HG03196 (cell line): ENCODE measurements around the gene NLRC5.
"Not testable (repeated sequence)": the region's sequence is repeated elsewhere in the genome, so short reads cannot be mapped to it uniquely, and the experiment has no call there.

Source experiments
- ATAC-seq: cut with Tn5 transposase; IDR thresholded peaks from one replicate; pipeline ENCODE4 v1.9.1; 2021; ENCODE audit not compliant: unreplicated experiment

The NLRC5 gene

DNA sequence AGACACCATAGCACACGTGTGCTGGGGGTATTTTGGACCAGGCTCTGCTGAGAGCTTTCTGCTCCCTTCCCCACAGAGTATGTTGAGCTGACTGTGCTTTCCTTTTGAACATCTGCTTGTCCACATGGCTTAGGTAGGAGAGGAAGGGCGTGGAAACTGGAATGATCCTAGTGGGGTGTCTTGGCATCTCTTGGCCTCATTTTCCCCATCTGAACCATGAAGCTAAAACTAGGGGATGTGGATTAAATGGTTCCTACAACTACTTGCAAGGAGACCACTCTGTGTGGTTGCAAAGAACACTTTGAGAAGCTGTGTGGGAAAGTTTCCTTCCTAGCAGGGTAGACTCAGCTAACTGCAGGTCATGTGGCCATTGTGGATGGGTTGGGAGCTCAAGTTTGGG is 6.7 kb upstream of the NLRC5 start:
- ATAC-seq = no peak

DNA sequence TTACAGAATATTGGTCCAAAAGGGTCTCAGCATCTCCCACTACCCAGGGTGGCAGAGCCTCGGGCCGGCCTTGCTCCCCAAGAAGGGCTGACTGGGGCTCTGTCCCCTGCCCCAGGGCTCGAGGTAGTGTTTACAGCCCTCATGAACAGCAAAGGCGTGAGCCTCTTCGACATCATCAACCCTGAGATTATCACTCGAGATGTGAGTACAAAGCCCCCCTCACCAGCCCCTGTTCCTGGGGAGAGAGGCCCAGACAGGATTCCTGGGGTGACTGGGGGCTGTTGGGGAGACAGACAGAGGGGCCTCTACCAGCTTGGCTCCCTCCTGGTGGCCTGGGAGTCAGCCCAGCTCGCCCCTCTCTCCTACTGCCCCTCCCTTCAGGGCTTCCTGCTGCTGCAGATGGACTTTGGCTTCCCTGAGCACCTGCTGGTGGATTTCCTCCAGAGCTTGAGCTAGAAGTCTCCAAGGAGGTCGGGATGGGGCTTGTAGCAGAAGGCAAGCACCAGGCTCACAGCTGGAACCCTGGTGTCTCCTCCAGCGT is 6.1 kb upstream of the NLRC5 start:
- ATAC-seq = no peak

DNA sequence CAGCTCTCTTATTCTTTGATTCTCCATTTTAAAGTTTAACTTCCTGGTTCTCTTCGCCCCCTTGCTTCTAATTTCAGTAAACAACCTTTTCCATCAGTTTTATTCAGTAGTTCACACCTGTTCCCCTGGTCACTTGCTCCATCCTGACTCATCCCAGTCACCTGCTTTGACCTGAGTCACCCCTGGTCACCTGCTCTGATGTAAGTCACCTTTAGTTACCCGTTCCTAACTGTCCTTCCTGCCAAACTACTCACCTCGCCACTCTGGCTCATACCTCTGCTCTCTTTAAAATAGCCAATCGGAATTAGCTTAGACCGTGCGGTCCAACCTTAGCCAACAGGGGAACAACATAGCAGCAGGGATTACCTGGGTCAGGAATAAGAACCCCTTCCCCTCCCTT is 4.7 kb upstream of the NLRC5 start:
- no peak for ATAC-seq

DNA sequence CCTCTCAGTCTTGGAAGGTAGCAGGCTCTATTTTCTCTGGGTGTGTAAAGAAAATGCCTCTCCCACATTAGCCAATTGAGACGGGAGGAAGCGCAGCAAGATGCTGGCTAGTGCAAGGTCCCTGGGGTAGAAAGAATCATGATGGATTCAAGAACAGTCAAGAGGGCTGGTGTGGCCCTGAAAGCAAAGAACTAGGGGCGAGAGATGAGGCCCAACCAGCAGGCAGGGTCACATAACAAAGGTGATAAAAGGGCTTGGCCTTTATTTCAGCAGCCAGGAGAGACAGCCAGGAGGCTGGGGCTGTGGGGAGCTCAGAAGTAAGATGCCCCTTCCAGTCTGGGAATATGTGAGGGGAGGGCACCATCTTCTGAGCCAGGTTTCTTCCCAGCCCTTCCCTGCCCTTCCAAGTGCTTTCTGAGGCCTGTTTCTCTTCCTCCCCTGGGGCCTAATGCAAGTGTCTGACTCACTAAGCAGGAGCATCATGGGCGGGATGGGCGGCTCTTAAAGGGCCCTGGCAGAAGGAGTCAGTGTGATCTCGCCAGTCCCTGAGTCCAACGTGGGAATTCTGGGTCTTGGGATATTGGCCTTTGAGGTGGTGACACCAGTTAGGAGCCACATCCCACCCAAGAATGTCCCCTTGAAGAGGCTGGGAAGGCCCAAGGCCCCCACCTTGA is 3.9 kb upstream of the NLRC5 start:
- ATAC-seq = no peak

DNA sequence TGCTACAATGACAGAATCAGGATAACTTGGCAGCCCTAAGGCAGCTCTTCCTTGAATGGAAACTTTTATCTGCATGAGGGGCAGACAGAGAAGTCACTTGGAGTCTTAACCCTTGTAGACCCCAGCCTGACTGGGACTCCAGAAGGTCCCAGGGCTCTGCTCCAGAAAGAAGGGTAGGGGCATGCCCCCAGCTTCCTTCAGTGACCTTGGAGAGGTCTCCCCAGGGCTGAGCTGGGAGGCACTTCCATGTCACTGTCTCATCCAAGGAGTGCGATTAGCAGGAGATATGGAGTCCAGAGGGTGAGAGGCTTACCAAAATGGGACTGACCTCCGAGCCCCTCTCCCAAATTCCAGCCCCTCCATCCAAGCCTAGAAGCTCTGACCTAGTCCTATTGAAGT is 3.4 kb upstream of the NLRC5 start:
- no peak for ATAC-seq

DNA sequence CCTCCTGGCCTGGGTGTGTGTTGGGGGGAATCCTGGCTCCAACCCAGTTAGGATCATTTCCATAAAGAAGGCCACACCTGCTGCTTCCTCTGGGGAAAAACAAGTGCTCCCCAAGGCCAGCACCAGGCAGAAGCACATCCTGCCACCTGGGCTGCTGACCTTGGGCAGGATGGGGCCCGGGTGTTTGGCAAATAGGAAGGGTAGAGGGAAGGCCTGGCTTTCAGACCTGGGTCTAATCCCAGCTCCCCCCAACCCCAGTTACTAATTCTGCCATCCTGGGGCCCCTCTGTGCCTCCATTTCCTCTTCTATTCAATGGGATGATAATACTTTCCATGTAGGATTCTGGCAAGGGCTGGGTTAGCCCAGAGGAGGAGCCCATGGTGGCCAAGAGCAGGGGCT is 3.0 kb upstream of the NLRC5 start:
- ATAC-seq = no peak

DNA sequence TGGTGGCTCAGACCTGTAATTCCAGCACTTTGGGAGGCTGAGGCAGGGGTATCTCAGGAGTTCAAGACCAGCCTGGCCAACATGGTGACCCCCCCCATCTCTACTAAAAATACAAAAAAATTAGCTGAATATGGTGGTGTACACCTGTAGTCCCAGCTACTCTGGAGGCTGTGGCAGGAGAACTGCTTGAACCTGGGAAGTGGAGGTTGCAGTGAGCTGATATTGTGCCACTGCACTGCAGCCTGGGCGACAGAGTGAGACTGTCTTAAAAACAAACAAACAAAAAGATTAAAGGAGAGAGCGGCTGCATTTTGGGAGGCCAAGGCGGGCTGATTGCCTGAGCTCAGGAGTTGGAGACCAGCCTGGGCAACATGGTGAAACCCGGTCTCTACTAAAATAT is 2.4 kb upstream of the NLRC5 start:
- not testable (repeated sequence) for ATAC-seq

DNA sequence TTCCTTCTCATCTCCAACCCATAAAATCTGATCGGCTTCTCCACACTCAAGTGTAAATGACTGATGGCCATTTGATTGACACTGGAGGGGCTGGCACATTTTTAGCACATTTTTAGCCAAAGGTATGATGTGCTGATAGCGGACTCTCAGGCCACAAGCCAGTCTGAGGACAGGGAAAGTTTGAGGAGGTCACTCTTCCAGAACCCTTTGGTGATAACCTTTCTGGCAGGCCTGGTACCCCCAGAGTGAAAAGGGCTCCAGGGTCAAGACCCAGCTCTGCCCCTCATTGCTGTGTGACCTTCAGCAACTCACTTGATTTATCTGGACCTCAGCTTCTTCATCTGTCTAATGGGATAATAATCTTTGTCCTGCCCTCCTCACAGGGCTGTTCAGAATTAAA is 1.7 kb upstream of the NLRC5 start:
- ATAC-seq = no peak

DNA sequence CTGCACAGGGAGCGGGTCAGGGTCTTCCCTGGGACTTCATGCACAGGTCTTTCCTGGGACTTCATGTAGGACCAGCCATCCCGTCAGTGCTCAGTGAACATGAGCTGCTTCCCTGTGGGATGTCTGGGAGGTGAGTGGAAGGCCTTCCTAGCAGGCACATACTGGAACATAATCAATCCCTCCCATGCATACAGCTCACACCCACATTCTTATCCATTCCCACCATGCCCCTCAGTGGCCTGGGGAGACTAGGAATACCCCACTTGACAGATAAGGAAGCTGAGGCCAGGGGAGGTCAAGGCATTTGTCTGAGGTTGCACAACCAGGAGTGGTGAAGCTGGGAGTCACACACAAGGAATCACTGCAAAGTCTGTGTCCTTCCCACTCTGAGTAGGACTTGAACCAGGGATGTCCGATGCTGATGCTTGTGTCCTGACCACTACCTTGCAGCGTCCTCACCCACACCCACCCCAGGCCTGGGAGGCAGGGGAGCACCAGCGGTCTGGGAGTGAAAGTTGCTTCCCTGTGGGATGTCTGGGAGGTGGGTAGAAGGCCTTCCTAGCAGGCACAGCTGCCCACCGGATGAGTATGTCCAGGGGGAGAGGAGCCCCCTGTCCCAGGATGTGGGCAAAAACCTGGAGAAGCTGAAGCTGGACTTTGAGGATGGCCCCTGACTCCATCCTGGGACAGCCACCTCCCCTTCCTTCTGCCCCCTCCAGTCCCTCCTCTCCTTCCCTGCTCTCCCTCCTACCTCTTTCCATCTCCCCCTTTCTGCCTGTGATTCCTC is 1.0 kb upstream of the NLRC5 start:
- no peak for ATAC-seq

DNA sequence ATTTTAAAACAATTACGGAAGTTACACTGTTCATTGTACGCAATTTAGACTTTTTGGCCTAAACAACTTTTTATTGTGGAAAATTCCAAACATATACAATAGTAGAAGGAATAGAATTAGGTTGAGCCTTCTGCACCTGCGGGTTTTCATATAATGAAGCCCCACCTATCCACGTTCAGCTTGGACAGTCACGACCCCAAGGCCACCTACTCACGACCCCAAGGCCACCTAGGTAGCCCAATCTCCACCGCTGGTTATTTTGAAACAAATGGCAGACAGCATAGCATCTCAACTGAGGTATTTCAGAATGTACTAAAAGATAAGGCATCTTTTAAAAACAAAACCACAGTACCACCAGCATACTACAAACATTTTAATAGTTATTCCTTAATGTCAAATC is 631 bp downstream of the NLRC5 start:
- no peak for ATAC-seq

DNA sequence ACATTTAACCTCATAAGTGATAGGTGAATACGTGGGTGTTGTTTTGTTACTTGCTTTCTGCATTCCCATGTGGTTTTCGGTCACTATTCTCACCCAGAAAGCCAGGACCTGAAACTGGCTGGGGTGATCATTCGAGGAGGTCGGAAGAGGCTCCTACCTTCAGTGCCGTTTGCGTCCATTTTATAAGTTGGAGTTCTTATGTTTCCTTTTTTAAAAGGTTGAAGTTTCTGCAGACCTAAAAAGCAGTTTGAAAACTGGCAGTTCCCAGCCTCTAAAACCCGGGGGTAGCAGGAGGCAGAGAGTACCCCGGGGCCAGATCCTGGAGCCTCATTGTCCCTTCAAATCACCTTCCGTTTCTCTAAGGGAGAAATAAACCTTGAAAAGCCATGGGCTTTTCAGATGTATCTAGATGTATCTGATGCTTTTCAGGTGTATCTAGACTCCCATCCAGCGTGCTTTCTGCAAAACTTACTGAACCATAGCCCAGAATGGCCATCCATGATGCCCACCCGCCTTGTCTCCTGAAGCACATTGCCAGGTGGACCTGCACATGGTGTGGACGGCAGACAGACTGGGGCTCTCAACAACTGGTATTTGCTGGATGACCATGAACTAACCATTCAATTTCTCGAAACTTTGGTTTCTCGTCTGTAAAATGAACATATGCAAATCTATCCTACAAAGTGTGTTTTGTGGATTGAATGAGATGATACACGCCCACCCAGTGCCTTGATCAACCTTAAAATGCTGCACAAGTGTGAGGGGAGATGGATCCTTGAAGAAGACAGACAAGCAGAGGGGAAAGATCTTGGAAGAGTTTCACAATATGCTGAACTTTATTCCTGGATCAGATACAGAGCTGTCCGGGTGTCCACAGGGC is 1.3 kb downstream of the NLRC5 start:
- ATAC-seq = no peak

DNA sequence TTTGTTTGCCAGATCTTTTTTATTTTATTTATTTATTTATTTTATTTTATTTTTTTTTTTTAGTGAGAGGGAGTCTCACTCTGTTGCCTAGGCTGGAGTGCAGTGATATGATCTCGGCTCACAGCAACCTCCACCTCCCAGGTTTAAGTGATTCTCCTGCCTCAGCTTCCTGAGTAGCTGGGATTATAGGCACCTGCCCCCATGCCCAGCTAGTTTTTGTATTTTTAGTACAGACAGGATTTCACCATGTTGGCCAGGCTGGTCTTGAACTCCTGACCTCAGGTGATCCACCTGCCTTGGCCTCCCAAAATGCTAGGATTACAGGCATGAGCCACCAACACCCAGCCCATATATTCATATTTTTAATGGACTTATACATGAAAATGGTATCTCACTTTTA is 3.1 kb downstream of the NLRC5 start:
- not testable (repeated sequence) for ATAC-seq

DNA sequence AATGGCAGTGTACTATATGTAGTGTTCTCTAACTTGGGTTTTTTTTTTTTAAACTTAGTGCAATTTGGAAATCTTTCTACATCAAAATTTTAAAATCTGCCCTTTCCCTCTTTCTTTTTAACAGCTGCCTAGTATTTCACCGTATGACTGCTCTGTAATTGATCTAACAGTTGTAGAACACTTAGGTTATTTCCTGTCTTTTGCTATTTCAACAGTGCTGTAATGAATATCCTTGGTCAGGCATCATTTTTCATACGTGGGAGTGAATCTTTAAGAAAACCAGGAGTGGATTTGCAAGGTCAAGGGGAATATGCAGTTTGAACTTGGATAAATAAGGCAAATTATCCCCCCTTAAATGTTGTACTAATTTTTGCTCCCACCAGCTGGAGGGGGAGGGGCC is 3.8 kb downstream of the NLRC5 start:
- no peak for ATAC-seq

DNA sequence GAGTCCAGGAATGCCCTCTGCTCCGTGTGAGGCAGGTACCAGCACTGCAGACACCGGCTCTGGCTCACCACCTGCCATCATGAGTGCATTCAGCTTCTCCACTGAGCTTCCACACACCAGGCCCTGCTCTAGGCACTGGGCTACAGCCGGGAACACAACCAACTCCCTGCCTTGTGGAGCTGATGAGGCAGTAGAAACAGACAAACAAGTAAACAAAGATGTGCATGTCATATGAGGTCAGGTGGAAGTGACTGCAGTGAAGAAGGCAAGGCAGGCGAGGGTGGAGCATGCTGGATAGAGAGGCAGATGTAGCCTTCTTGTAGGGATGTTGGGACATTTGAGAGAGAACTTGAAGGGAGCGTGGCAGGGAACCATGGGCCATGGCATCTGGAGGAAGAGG is 5.0 kb downstream of the NLRC5 start:
- no peak for ATAC-seq

DNA sequence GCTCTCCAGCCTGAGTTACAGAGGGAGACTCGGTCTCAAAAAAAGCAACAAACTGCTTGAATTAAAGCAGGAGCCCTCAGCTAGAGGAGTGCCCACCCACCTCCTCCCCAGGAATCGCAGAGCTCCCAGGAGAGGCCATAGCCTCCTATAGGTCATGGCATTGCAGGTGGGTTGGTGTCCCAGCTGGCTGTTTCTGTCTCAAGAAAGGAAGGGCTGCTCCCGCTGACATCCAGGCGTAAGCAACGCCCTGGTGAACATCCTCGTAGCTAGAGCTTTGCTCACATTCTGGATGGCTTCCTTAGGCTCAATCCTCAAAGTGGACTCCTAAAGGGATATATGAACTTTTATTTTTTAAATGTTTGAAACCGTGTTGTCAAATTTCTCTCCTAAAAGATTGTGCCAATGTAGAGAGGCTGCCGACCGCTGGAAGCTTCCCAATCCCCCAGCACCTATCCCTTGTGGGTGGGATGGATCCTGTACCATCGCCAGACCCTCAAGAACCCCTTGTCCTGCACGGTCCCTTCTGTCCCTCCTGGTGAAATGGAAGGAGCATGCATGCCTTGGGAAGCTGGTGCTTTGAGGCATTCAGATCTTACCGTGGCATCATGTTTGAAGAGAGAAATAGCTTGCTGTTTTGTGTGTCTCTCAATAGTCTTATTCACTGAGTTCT is 5.9 kb downstream of the NLRC5 start:
- no peak for ATAC-seq

DNA sequence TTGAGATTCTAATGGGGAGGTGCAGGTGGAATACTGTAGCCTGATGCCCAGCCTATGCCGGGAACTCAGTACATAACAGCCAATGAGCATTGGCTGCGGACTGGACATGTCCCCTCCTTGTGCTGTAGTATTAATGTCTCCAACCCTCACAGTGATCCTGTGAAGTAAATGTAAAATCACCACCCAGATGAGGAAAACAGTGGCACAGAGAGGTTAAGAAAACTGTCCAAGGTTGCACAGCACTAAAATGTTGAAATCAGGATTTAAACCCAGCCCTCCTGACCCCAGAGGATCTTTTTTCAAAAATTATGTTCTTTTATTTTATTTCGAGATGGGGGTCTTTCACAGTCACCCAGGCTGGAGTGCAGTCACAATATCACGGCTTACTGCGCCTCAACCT is 7.9 kb downstream of the NLRC5 start:
- no peak for ATAC-seq

DNA sequence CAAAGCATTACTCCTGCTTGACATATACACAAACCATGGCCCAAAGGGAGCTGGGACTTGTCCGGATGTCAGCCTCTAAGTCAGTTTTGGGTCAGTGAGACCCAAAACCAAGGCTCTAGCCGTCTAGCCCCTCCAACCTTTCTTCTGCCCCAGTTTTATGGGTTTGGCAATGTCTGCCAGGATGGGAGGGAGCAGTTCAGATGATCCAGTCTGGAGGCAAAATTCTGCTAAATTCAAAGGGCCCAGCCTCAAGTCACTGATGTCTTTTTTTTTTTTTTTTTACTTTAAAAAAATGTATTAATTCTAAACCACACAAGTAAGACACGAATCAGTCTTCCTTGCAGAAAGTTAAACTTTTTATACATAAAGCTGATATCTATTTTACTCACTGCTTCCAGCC is 8.6 kb downstream of the NLRC5 start:
- ATAC-seq = no peak

DNA sequence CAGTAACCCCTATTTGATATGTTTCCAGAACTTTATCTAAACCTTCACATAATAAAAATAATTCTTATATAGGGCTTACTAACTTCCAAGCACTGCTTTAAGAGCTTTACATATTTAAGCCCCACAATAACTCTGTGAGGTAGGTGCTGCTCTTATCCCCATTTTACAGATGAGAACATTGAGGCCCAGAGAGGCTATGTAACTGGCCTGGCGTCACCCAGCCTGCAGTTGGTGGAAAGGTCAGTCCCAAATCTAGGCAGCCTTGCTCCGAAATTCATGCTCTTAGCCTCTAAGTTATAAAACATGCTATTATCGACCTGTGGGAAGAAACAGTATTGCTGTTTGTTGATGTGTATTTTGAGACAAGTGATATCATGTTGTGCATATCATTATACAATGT is 9.0 kb downstream of the NLRC5 start:
- ATAC-seq = no peak

DNA sequence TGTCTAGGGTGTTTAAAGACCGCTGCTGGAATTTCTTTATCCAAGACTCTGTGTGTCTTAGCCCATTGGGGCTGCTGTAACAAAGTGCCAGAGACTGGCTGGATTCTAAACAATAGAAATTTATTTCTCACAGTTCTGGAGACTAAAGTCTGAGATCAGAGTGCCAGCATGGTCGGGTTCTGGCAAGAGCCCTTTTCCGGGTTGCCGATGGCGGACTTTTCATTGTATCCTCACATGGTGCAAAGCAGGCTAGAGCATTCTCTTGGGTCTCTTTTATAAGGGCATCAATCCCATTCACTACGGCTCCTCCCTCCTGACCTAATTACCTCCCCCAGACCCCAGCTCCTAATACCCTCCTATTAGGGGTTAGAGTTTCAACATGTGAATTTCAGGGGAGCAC is 9.5 kb downstream of the NLRC5 start:
- ATAC-seq = no peak

DNA sequence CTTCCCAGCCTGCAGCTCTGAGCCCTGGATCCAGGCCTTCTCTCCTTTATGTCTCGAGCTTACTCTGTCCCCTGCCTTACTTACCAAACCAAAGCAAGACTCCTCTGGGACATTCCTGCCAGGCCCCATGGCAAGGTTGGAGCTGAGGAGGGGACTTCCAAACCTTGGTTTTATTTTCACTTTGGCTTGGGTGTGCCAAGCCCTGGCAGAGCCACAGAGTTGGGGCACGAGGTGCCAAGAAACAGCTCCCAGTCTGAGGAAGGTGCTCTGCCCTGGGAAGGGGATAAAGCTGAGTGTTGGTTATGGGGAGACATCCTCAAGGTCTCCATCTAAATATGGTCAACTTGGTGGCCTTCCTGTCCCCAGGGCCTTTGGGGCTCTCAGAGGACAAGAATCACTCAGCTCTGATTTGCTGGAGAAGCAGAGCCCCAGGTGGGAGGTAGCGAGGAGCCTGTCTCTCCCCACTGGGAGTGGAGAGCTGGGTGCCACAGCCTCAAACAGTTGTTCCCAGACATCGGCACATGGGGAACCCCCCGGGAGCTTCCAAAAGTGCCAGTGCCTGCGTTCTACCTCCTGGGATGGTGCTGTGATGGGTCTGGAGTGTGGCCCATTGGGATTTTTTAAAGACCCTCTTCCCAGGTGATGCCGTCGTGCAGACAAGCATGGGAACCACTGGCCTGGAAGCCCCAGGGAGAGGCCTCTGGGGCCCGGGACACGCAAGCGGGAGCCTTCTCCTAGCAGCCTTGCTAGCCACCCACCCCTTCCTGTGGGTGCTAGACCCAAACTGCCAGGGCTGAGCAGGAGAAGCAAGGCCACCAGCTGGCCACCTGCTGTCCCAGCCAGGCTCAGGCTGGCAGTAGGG is 10.3 kb downstream of the NLRC5 start:
- ATAC-seq = peak; percentile 24
